ENCODE measurements around the gene DMD. TPM values are rescaled to one million over a fixed set of nuclear protein-coding genes. Genes with fewer than 3 reads are reported as not detected.

The DMD gene
- polyA plus RNA-seq, 1 donor from 2014 or later = 21.6 TPM

- Histone ChIP-seq H4K20me1 (ENCODE audit: insufficient read depth) (no peaks in the 10 kb centered on the region), H3K9ac (ENCODE audit: low read length) (no peak overlapping the region), H3K4me2 (ENCODE audit: low read length) (no peak overlapping the region), H3K27me3 (ENCODE audit: insufficient read depth, low read depth, low read length) (no peaks in the 10 kb centered on the region), H2AFZ (ENCODE audit: low read depth, low read length) (no peak overlapping the region), H3K4me3 (ENCODE audit: low read length) (no peak overlapping the region), H3F3A (ENCODE audit: insufficient read depth, low read length, poor library complexity, severe bottlenecking) (no peaks in the 10 kb centered on the region), H3K9me3 (ENCODE audit: low read length) (no peaks in the 10 kb centered on the region), H3K27ac (ENCODE audit: low read length) (no peak overlapping the region), H3K9me2 (ENCODE audit: insufficient read depth, low read length) (no peaks in the 10 kb centered on the region), H3K36me3 (ENCODE audit: insufficient read depth, low read length) (no peaks in the 10 kb centered on the region), H3K79me2 (replicated peaks; ENCODE audit: insufficient read depth, low read length) (no peaks in the 10 kb centered on the region)
- TF ChIP-seq REST (IDR thresholded peaks at IDR 0.05; ENCODE audit: borderline replicate concordance) (no peak), RAD21 (conservative IDR thresholded peaks at IDR 0.05) (no peak), TAF1 (IDR thresholded peaks at IDR 0.05; ENCODE audit: low read depth) (no peak), SMC3 (conservative IDR thresholded peaks at IDR 0.05; ENCODE audit: poor library complexity) (no peak), CTCF (IDR thresholded peaks at IDR 0.05; ENCODE audit: poor library complexity, severe bottlenecking) (no peak), MXI1 (conservative IDR thresholded peaks at IDR 0.05; ENCODE audit: poor library complexity, severe bottlenecking) (no peak), EZH2 (IDR thresholded peaks at IDR 0.05; ENCODE audit: borderline replicate concordance, insufficient read depth, low read length, poor library complexity, severe bottlenecking) (no peak), EP300 (conservative IDR thresholded peaks at IDR 0.05; ENCODE audit: poor library complexity, severe bottlenecking) (no peak), POLR2AphosphoS5 (IDR thresholded peaks at IDR 0.05) (no peak)
Observed at GRCh38 chrX:31649201-31649600, 1562.1 kb downstream of the DMD start.

- H3K9me2 ChIP-seq (ENCODE audit: insufficient read depth, low read length) = no peaks in the 10 kb centered on the region
- no peak overlapping the region for H3K27ac ChIP-seq (ENCODE audit: low read length)
- H3K79me2 ChIP-seq (replicated peaks; ENCODE audit: insufficient read depth, low read length) = no peaks in the 10 kb centered on the region
- no peak overlapping the region for H2AFZ ChIP-seq (ENCODE audit: low read depth, low read length)
- H3K4me2 ChIP-seq (ENCODE audit: low read length) = no peak overlapping the region
- no peak overlapping the region for H3K9ac ChIP-seq (ENCODE audit: low read length)
- TF ChIP-seq REST (IDR thresholded peaks at IDR 0.05; ENCODE audit: borderline replicate concordance) (no peak), SMC3 (conservative IDR thresholded peaks at IDR 0.05; ENCODE audit: poor library complexity) (no peak), EP300 (conservative IDR thresholded peaks at IDR 0.05; ENCODE audit: poor library complexity, severe bottlenecking) (no peak), RAD21 (conservative IDR thresholded peaks at IDR 0.05) (no peak), MXI1 (conservative IDR thresholded peaks at IDR 0.05; ENCODE audit: poor library complexity, severe bottlenecking) (no peak), TAF1 (IDR thresholded peaks at IDR 0.05; ENCODE audit: low read depth) (no peak), CTCF (IDR thresholded peaks at IDR 0.05; ENCODE audit: poor library complexity, severe bottlenecking) (no peak), POLR2AphosphoS5 (IDR thresholded peaks at IDR 0.05) (no peak), EZH2 (IDR thresholded peaks at IDR 0.05; ENCODE audit: borderline replicate concordance, insufficient read depth, low read length, poor library complexity, severe bottlenecking) (no peak)
- no peaks in the 10 kb centered on the region for H3F3A ChIP-seq (ENCODE audit: insufficient read depth, low read length, poor library complexity, severe bottlenecking)
- H3K36me3 ChIP-seq (ENCODE audit: insufficient read depth, low read length) = no peaks in the 10 kb centered on the region
- no peak overlapping the region for H3K4me3 ChIP-seq (ENCODE audit: low read length)
- no peaks in the 10 kb centered on the region for H3K27me3 ChIP-seq (ENCODE audit: insufficient read depth, low read depth, low read length)
- H4K20me1 ChIP-seq (ENCODE audit: insufficient read depth) = no peaks in the 10 kb centered on the region
- H3K9me3 ChIP-seq (ENCODE audit: low read length) = no peaks in the 10 kb centered on the region
Observed at GRCh38 chrX:31633349-31633748, 1578.0 kb downstream of the DMD start.
